Left cardiac atrium (tissue), 4 donors: ENCODE measurements around the gene SPA17. TPM values are rescaled to one million over a fixed set of nuclear protein-coding genes. Genes with fewer than 3 reads are reported as not detected.

Experiments used
- ATAC-seq, 2 donors: fragments of 200-7000 bp; cut with Tn5 transposase; one replicate each; pipeline ENCODE4 v1.9.1; 2020; ENCODE audit warnings: mild to moderate bottlenecking in 2 of 2, moderate library complexity in 2 of 2
- DNase-seq: peaks from one replicate; pipeline ENCODE4 v3.0.0-alpha.2; 2020
- intact Hi-C, 2 donors: fragments of 100-400 bp; cut with DNase I; formaldehyde crosslinking; loops; one replicate each; pipeline versions ENCODE4 v1.14.1 to v1.15.1; 2022 to 2023
- total RNA-seq, 2 donors: library from RNA; stranded (reverse); fragmentation: NEBNext Ultra II Directional; extraction: Animal tissue kit (Norgen Biotek cat#: 25700); gene quantifications; one replicate each; pipeline ENCODE4 v1.2.1, GENCODE V29; 2021
- donor health status: DM: no; HTN: yes; CAD: no.
- donor health status: DM: no; HTN: yes; CAD: no; lungs with severe emphysema.
- donor health status: DM: yes; HTN: yes; CAD: no.
- donor health status: Dilated cardiomyopathy.

SPA17 gene
- total RNA-seq, 2 donors from 2014 or later: 3.5 to 4.0 TPM

DNA sequence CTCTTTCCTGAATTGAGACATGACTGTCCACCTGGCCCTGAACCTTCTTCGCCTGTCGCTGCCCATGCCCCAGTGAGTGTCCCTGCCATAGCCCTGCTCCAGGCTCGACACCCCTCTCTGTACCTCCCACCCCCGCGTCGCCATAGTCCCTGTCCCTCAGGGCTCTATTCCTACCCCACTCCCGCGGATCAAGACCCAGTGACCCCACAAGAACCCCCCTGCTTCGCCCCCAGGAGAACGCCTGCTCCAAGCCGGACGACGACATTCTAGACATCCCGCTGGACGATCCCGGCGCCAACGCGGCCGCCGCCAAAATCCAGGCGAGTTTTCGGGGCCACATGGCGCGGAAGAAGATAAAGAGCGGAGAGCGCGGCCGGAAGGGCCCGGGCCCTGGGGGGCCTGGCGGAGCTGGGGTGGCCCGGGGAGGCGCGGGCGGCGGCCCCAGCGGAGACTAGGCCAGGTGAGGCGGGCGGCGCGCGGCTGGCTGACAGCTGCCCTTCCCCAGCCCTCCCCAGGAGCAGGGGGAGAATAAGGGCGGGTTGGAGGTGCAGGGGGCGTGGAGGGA is 71.6 kb downstream of the SPA17 start:
- ATAC-seq (no peak), DNase-seq (no peak)
- intact Hi-C loops: no loop called here

DNA sequence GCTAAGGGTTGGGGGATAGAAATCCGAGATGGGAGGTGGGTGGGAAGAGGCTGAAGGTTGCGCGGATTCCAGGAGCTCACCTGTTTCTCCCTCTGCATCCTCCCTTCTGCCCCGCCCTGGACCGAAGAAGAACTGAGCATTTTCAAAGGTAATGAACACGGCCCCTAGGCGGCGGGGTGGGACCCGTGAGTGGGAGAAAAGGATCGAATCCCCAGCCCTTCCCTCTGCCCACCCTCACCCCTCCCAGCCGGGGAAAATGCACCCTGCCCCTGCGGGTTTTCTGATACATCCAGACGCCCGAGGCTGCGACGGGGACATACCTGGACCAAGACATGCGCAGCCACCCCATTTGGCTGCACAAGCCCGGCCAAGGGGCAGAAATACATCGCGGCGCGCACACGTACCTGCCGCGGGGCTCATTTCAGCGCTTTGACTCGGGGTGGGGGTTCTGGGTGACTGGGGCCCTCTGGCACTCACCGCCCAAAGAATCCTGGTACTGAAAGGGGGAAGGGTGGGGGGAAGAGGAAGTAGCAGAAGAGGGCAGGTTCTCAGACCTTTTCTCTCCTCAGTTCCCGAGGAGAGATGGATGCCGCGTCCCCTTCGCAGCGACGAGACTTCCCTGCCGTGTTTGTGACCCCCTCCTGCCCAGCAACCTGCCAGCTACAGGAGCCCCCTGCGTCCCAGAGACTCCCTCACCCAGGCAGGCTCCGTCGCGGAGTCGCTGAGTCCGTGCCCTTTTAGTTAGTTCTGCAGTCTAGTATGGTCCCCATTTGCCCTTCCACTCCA is 72.3 kb downstream of the SPA17 start:
- intact Hi-C loops: no loop called here
- ATAC-seq (peak in 1 of 2 donors; percentile 9), DNase-seq (no peak)

DNA sequence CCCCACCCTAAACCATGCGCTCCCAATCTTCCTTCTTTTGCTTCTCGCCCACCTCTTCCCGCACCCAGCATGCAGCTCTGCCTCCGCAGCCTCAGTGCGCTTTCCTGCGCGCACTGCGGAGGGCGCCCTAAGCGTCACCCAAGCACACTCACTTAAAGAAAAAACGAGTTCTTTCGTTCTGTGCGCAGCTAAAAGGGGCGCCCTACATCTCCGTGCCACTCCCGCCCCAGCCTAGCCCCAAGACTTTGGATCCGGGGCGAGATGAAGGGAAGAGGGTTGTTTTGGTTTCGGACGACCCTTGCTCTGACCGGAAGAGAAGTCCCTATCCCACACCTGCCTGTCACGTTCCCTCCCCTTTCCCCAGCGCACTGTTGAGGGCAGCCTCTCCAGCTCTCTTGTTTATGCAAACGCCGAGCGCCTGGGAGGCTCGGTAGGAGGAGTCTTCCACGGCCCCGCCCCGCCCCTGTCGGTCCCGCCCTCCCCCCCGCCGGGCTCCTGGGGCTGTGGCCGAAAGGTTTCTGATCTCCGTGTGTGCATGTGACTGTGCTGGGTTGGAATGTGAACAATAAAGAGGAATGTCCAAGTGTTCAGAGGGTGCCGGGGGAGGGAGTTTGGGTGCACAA is 73.0 kb downstream of the SPA17 start:
- ATAC-seq (peak; percentile 85 to 89), DNase-seq (peak; percentile 79)
- intact Hi-C loops: no loop called here

Other genes starting within 250 kb of the SPA17 start
- gene OR8B4, start 249.0 kb upstream of the SPA17 start, total RNA-seq: not detected
- not detected for gene OR8B8, start 228.2 kb upstream of the SPA17 start, total RNA-seq
- gene OR8B12, start 130.2 kb upstream of the SPA17 start, total RNA-seq: not detected
- gene OR8A1, start 103.9 kb upstream of the SPA17 start, total RNA-seq: not detected
- gene PANX3, start 62.5 kb upstream of the SPA17 start, total RNA-seq: not detected
- 10 to 100 TPM; 22.4 to 23.1 TPM for gene TBRG1, start 51.0 kb upstream of the SPA17 start, total RNA-seq
- 10 to 100 TPM; 40.4 to 41.0 TPM for gene SIAE, start 165 bp upstream of the SPA17 start, total RNA-seq
- gene NRGN, start 66.0 kb downstream of the SPA17 start, total RNA-seq: 1 to 10 TPM; 6.6 to 8.2 TPM
- gene VSIG2, start 78.4 kb downstream of the SPA17 start, total RNA-seq: 1 to 10 TPM in 1 of 2 donors, under 1 TPM in 1; 0.88 to 1.8 TPM
- 10 to 100 TPM; 41.6 to 67.2 TPM for gene ESAM, start 88.4 kb downstream of the SPA17 start, total RNA-seq
- gene MSANTD2, start 126.5 kb downstream of the SPA17 start, total RNA-seq: 1 to 10 TPM; 4.3 to 5.5 TPM
- gene ROBO3, start 191.5 kb downstream of the SPA17 start, total RNA-seq: 10 to 100 TPM; 11.1 to 11.5 TPM
- 10 to 100 TPM; 18.9 to 43.3 TPM for gene ROBO4, start 224.0 kb downstream of the SPA17 start, total RNA-seq
- gene HEPN1, start 245.3 kb downstream of the SPA17 start, total RNA-seq: not detected